ENCODE data around the gene TBCK.

DNA sequence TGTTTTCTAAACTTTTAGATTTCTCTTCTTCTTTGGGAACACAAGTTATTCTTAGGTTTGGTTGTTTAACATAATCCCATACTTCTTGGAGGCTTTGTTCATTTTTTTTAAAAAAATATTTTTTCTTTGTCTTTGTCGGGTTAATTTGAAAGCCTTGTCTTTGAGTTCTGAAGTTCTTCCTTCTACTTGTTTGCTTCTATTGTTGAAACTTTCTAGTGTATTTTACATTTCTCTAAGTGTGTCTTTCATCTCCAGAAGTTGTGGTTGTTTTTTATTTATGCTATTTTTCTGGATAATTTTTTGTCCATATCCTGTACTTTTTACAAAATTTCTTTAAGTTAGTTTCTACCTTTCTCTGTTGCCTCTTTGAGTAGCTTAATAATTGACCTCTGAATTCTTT lies 304.6 kb downstream of the TBCK start:
- TF ChIP-seq SOX15 (CRISPR knock-in tag; IDR thresholded peaks at IDR 0.05) (no peak), MAX (CRISPR knock-in tag; IDR thresholded peaks at IDR 0.05) (no peak), CTCF (IDR thresholded peaks at IDR 0.05) (no peak)
- TF ChIP-seq, protein P1, sequence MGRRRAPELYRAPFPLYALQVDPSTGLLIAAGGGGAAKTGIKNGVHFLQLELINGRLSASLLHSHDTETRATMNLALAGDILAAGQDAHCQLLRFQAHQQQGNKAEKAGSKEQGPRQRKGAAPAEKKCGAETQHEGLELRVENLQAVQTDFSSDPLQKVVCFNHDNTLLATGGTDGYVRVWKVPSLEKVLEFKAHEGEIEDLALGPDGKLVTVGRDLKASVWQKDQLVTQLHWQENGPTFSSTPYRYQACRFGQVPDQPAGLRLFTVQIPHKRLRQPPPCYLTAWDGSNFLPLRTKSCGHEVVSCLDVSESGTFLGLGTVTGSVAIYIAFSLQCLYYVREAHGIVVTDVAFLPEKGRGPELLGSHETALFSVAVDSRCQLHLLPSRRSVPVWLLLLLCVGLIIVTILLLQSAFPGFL (CRISPR knock-in tag; IDR thresholded peaks at IDR 0.05; ENCODE audit: borderline replicate concordance), result no peak

All from WTC11 (cell line).